ENCODE data around the gene ZNF322. TPM values are rescaled to one million over a fixed set of nuclear protein-coding genes. Genes with fewer than 3 reads are reported as not detected.
A peak's percentile ranks its signal among the peaks of the same experiment; 100 is the strongest.

Gene ZNF322
- total RNA-seq, 1 donor from 2014 or later, result 12.7 TPM

- intact Hi-C loops (cut with micrococcal nuclease), result loop anchor here (10.0 kb wide), 1 partner anchor 261 kb away; no protein-coding TSS in a partner anchor
- peak; percentile 91 for ATAC-seq
- peak; percentile 97 for DNase-seq
These were observed 63.8 kb downstream of the ZNF322 start for GRCh38 chr6:26595669-26596269.

DNA sequence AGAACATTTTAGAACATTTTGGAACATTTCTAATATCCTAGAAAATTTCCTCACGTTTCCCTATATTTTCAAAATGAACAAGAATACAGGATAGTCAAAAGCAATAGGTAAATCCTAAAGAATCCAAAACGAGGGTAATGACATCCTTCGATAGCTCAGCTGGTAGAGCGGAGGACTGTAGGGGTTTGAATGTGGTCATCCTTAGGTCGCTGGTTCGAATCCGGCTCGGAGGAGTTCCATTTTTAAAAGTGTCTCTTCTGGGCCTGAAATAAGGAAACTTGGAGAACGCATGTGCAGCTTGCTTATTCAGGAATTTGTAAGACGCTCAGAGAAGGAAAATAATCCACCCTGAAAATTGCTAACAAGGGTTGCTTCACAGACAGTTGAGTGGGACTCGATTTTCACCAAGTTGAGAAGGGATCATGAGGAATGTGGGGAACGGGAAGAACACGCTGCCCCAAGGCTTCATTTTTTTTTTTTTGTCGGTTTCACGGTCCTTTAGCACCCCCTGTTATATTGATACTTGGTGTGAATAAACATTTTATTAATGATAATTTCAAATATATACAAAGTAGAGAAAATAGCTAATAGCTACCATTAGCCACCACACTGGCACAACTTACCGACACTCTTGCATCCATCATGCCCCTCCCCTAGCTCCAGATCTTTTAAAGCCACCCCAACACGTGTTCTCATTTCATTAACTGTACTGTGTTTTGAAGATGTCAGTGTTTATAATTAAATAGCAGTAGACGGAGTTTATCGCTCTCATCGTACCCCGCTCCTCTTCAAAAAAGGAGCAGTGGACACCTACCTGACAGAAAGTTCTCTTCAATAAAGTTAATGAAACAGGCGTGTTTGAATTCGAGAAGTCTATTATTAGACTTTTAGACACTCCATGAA is 64.6 kb downstream of the ZNF322 start:
- intact Hi-C loops (cut with micrococcal nuclease), result loop anchor here (10.0 kb wide), 1 partner anchor 260 kb away; no protein-coding TSS in a partner anchor
- DNase-seq (no peak), ATAC-seq (no peak)

DNA sequence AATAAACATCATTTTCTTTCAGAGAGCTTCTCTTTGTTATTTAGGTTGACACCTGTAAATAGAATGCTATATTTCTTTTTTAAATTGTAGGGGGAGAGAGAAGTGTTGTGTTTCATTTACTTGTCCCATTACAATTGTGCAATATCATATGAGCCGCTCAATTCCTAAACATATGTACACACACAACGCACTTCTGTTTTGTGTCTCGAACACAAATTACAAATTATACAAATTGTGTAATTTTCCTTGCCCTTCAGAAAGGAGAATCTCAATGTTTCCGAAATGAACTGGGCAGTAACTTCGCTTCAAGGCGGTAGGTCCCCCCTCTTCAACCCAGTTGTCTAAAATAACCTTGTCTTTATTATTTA is 65.4 kb downstream of the ZNF322 start:
- intact Hi-C loops (cut with micrococcal nuclease), result loop anchor here (10.0 kb wide), 1 partner anchor 259 kb away; no protein-coding TSS in a partner anchor
- ATAC-seq (no peak), DNase-seq (no peak)

DNA sequence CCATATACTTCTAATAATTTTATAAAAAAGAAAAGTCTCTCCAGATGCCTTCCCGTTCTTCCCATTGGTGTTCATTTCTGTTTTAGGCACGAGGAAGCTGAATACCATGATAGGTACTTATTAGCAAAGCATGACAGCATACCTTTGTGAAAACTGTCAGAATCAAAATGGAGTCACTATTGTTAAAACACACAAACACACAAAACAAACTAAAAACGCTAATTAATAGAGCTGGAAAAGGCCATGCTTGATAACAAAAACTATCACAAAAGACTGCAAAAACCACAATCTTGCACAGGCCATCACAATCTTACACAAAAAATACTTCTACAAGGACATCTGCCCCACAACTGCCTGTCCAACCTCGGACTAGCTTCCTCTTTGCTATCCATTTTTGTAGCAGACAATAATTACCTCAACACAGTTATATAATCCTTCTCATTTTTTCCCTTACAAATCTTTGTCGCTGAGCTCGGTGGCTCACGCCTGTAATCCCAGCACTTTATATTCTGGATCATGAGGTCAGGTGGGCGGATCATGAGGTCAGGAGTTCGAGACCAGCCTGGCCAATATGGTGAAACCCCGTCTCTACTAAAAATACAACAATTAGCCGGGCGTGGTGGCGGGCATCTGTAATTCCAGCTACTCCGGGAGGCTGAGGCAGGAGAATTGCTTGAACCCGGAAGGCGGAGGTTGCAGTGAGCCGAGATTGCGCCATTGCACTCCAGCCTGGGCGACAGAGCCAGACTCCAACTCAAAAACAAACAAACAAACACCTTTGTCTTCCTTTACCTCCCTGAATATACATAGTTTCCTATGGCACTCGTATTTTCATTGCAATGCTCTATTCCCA is 66.0 kb downstream of the ZNF322 start:
- DNase-seq (no peak), ATAC-seq (no peak)
- intact Hi-C loops (cut with micrococcal nuclease), result loop anchor here (10.0 kb wide), 1 partner anchor 259 kb away; no protein-coding TSS in a partner anchor

GRCh38 chr6:26592649-26593048 is 66.9 kb downstream of the ZNF322 start:
- no peak for DNase-seq
- intact Hi-C loops (cut with micrococcal nuclease), result loop anchor here (10.0 kb wide), 1 partner anchor 258 kb away; no protein-coding TSS in a partner anchor

DNA sequence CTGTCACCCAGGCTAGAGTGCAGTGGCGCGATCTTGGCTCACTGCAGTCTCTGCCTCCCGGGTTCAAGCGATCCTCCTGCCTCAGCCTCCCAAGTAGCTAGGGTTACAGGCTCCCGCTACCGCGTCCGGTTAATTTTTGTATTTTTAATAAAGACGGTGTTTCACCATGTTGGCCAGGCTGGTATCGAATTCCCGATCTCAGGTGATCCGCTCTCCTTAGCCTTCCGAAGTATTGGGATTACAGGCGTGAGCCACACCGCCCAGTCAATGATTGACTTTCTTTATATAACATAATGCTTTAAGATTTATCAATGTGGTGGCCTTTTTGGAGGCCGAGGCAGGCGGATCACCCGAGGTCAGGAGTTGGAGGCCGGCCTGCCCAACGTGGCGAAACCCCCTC is 70.6 kb downstream of the ZNF322 start:
- no peak for ATAC-seq
- intact Hi-C loops (cut with micrococcal nuclease), result no loop called here

More at GRCh38 chr6:26592649-26593048, 66.9 kb downstream of the ZNF322 start:
- no peak for ATAC-seq

More for the DNA sequence above, 70.6 kb downstream of the ZNF322 start:
- no peak for DNase-seq

Other genes starting within 250 kb of the ZNF322 start
- 8.9 TPM for gene BTN3A3, start 219.2 kb downstream of the ZNF322 start, total RNA-seq
- 14.6 TPM for gene BTN2A1, start 201.8 kb downstream of the ZNF322 start, total RNA-seq
- not detected for gene BTN1A1, start 159.4 kb downstream of the ZNF322 start, total RNA-seq
- gene HMGN4, start 121.4 kb downstream of the ZNF322 start, total RNA-seq, result 25.3 TPM
- gene ABT1, start 62.8 kb downstream of the ZNF322 start, total RNA-seq, result 9.0 TPM